GM18519 (cell line): ENCODE results near the gene MRPS35.
"Not testable (repeated sequence)": the region's sequence is repeated elsewhere in the genome, so short reads cannot be mapped to it uniquely, and the experiment has no call there.

Experiments used
- ATAC-seq: cut with Tn5 transposase; IDR thresholded peaks from one replicate; pipeline ENCODE4 v1.9.1; 2021; ENCODE audit warnings: mild to moderate bottlenecking, moderate library complexity; ENCODE audit not compliant: unreplicated experiment, low FRiP score

MRPS35 gene

DNA sequence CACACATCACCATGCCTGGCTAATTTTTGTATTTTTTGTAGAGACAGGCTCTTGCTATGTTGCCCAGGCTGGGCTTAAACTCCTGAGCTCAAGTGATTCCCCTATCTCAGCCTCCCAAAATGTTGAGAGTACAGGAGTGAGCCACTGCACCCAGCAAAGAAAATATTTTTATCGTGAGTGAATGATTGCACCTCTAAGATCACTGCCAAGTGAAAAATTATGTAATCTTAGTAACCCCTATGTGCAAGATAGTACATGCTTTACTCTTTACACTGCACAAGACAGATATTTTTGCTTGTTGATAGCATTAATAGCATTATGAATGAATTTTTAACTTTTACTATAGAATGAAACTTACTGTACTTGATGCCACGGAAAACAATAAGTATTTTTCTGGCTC is 3.4 kb upstream of the MRPS35 start:
- no peak for ATAC-seq

DNA sequence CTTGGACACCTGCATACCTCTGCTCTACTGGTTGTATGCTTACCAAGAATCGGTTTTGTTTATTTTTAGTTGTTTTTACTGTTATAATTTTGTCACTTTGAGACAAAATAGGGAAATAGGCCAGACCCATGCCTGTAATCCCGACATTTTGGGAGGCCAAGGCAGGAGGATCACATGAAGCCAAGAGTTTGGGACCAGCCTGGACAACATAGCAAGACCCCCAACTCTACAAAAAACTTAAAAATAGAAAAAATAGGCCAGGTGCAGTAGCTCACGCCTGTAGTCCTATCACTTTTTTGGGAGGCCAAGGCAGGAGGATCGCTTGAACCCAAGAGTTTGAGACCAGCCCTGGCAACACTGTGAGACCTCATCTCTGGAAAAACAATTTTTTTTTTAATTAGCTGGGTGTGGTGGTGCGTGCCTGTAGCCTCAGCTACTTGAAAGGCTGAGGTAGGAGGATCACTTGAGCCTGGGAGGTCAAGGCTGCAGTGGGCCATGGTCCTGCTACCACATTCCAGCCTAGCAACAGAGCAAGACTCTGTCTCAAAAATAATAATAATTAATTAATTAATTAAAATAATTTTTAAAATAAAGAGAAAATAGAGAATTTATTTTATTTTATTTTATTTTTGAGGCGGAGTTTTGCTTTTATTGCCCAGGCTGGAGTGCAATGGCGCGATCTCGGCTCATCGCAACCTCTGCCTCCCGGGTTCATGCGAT is 1.3 kb upstream of the MRPS35 start:
- ATAC-seq = no peak

DNA sequence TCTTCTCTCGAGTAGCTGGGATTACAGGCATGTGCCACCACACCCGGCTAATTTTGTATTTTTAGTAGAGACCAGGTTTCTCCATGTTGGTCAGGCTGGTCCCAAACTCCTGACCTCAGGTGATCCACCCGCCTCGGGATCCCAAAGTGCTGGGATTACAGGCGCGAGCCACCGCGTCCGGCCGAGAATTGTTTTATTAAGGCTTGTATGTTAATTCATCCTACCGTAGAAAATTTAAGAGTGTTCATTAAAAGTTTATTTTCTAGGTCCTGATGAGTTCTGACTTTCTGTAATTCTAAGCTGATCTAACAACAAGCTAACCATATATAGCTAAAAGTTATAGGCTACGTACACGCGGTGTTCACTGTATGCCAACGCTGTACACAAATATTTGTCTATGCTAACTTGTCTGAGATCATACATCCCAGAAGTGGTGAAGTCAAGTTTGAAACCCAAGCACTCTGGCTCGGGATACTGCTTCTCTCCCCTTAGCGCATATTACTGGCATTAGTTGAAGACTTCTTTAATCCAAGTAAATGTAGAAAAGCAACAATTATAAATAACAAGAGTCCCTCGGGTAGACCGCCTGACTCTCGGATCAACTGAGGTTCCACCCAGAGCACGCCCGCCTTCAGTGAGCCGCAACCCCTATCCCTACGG is 570 bp upstream of the MRPS35 start:
- peak; percentile 23 for ATAC-seq

DNA sequence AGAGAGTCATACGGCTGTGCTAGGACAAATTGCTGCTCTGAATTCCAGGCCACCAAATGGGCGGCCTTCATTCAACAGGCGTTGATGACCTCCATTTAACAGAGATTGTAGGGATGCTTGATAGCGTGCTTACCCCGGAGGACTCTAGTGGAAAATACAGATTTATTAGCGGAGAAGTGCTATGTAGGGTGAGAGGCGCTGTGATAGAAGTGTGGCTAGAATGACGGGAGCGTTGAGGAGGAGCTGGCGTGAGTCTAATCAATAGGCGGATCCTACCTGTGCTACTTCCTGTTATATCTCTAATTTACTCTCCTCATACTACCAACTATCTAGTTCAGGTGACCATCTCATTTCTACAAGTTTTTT is 668 bp downstream of the MRPS35 start:
- no peak for ATAC-seq

DNA sequence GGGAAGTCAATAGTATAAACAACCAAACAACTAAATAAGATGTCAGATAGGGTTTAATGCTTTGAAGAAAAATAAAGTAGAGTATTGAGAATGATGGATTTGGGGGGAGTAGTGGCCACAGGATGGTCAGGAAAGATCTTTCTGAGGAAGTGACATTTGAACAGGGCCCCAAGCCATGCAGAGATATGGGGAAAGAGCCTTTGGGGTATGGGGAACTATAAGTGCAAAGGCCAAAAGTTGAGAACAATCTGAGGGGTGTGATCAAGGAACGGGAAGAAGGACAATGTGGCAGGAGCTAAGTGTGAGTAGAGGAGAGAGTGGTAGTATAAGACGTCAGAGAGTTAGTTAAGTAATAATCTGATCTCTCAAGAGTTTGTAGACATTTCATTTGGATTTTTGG is 1.3 kb downstream of the MRPS35 start:
- ATAC-seq = no peak

DNA sequence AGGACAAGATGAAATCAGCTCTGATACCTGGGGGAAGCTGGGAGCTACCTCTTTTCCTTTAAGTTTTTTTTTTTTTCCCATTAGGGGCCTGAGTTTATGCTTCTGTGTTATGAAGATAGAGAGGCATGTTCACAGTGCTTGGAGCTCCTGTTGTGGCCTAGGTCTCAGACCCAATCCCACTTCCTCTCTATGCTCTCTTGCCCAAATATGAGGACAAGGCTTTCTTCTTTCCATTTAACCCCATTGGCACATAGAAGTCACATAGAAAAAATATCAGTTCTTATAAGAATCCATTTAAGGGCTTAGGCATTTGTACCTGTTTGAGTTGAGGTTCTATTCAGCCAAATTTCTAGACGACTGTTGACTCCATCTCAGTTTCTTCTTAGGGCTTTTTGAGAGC is 12.6 kb downstream of the MRPS35 start:
- no peak for ATAC-seq

DNA sequence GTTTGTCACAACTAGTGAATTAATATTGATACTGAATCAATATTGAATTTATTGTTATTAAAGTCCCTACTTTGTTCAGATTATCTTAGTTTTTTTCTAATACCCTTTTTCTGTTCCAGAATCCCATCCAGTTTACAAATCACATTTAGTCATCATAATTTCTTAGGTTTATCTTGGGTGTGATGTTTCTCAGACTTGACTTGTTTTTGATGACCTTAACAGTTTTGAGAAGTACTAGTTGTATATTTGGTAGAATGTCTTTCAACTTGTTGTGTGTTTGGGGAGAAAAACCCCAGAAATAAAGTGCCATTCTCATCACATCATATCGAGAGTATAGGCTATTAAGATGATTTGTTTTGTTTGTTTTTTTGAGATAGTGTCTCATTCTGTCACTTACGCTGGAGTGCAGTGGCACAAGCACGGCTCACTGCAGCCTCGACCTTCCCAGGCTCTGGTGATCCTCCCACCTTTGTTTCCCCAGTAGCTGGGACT is 19.5 kb downstream of the MRPS35 start:
- no peak for ATAC-seq

DNA sequence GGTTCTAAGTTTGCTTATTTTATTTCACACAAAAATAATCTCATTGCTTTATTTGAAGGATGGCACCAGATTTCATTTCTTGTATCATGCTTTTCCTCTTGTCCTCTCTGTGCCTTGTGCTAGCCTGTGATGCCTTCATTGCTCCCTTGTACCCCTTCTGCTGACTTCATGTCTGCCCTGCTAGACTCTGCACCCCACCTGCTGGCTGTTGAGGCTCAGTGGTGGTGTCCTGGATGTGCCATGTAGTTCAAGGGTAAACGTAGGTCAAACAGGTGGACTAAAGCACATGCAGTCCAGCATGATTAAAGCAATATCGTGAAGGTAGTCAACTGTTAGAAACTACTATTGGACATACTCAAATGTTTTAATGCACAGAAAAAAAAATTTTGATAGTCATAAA is 21.6 kb downstream of the MRPS35 start:
- no peak for ATAC-seq

DNA sequence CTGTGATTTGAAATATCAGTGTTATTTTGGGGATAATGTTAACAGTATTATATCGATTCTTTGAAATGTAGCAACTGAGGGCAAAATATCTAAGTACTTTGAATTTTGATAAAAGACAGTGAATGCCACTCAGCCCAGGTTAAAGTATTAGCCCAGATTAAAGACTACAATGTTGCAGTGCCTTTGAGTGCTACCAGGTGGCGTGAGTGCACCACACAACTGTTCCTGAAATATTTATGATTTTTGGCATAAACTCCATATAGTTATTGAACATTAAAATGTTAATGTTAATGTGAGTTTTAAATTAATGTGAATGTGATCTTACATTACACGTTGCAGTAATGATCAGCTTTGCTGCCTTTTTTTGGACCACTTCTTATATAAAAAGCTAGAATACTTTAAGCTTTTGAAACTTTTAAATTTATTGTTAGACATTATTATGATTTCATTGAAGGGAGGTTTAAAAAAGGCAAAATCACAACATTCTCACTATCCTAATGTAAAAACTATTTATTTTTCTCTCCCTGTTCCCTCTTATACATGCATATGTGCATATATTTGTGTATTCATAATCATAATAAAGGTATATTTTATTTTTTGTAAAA is 22.5 kb downstream of the MRPS35 start:
- peak; percentile 67 for ATAC-seq

DNA sequence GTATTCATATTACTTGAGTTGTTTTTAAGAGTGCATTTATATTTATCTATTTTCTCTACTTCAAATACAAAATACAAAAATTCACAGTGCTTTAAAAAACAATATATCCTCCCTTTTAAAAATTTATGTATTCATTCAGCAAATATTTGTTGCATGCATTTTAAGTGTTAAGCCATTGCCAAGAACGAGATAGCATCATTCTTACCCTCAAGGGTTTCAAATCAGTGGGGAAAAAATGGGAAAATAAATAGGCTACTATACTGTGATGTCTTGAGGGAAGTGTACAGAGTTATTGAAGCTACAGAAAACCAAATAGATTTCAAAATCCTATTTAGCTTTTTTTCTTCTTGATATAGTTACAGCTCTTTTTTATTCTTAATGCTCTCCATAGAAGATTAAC is 23.2 kb downstream of the MRPS35 start:
- no peak for ATAC-seq

DNA sequence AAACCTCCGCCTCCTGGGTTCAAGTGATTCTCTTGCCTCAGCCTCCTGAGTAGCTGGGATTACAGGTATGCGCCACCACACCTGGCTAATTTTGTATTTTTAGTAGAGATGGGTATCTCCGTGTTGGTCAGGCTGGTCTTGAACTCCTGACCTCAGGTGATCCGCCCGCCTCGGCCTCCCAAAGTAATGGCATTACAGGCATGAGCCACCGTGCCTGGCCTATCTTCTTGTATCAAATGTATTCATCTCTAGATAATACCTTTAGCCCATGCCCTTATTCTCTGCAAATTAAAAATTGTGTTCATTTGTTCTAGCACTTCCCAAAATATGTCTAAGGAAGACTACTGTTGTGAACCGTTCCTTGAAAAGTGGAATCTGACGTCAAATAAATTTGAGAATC is 23.7 kb downstream of the MRPS35 start:
- ATAC-seq = not testable (repeated sequence)

DNA sequence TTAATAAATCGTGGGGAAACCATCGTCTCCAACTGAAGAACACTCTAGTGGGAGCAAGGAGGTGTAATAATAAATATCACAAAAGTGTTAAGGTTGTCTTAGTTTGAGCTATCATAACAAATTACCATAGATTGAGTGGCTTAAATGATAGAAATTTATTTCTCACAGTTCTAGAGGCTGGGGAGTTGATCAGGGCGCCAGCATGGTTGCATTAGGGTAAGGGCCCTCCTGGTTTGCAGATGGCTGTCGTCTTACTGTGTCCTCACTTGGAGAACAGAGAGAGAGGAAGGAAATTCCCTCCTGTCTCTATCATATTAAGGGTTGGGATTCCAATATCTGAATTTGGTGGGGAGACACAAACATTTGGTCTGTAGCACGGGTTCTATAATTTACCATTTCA is 33.0 kb downstream of the MRPS35 start:
- no peak for ATAC-seq

DNA sequence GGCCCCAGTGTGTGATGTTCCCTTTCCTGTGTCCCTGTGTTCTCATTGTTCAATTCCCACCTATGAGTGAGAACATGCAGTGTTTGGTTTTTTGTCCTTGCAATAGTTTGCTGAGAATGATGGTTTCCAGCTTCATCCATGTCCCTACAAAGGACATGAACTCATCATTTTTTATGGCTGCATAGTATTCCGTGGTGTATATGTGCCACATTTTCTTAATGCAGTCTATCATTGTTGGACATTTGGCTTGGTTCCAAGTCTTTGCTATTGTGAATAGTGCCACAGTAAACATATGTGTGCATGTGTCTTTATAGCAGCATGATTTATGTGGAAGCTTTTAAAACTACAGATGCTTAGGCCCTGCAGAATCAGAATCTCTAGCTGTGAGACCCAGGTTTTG is 35.1 kb downstream of the MRPS35 start:
- not testable (repeated sequence) for ATAC-seq

DNA sequence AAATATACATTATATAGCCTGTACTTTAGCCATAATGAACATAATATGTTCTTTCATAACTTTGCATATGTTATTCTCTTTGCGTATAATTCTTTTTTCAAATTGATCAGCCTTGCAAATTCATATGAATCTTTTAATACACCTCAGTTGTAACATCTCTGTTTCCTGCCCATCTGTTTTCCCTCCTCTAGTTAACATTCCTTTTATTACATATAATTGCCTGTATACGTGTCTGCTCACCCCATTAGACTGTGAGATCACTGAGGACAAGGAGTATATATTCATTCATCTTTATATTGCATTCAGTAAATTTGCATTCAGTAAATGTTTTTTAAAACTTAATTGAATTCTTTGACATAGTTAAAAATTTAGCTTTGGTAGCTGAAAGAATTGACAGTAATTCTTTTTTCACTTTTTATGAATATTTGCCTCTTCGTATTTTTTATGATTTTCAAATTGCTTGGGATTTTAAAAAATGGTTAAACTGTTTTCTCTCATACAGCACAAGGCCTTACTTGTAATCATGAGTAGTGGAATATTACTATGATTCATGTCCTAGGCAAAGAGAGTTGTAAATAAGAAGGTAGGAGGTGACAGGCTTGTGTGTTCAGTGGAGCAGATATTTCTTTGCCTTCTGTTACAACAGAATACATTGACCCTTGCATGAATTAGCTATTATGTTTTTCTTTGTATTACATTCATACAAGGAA is 36.6 kb downstream of the MRPS35 start:
- no peak for ATAC-seq

DNA sequence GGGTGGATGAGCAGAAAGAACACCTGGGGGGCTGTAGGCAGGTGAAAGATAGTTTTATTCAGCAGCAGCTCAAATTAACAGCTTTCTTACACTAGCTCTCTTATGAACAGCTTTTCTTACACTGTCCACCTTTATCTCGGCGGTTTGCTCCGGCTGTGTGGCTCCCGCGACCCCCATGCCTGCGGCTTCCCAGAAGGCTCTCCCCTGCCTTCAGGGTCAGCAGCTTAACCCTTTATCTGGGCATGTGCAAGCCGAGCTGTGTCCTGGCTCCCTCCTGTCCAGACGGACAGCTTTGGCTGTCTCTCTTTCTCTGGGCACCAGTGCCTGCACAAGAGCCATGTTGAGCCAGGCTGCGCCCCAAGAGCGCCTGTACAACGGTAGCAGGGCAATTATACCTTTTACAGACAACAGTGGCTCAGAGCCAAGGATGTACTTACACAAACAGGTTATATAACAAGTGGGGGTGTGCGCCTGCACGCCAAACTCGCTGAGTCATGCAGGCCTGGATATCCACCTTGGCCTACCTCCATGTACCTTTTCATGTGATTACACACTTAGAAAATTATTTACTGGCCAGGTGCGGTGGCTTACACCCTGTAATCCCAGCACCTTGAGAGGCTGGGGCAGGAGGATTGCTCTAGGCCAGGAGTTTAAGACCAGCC is 40.9 kb downstream of the MRPS35 start:
- no peak for ATAC-seq

DNA sequence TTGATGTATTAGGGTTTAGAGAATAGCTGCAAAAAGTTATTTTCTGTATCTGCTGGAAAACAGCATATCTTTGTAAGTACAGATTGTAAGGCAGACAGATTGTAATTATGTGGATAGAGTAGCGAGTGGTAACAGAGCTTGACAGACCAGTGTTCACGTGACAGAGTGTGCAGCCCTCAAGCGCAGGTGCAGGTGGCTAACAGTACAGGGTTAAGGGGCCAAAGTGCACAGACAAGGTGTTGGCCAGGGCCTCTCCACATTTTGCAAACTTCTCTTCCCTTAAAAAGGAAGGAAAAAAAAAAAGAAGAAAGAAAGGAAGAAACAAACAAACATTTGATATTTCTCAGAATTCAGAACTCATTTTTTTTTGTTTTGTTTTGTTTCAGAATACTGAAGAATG is 44.2 kb downstream of the MRPS35 start:
- ATAC-seq = no peak

DNA sequence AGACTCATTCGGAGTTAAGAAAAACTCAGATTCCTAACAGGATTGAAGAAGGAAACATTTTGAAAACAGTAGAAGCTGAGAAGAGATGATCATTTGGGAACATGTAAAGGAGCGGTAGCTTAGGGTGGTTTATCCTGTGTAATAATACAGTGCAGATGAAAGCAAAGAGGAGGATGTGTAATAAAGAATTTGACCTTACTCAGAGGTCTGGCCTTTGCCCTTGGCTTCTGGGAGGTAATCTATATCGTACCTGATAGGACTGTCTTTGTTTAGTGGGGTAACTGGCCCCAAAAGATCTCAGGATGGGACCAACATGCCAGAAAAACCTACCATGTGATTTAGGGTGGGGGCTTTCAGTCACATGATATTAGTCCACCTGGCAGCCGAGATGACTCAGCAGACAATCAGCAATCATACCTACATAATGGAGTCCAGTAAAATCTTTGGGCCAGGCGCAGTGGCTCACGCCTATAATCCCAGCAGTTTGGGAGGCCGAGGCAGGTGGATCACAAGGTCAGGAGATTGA is 46.1 kb downstream of the MRPS35 start:
- no peak for ATAC-seq

DNA sequence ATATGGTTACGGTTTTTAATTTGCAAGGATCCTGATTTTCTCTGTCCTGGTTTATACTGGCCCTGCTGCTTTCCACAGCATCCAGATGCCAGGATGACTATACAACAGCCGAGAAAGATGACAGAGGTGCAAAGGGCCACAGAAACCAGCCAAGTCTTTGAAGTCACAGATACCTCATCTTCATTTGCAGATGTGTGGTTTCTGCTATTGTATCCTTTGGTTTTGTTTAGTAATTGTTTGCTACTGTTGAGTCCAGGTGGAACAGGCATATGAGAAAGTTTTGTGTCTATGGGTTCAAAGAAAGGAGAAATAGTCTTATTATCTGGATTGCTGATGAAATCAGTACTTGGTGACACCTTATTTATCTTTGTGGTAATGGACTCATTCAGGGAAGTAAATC is 52.1 kb downstream of the MRPS35 start:
- ATAC-seq = no peak

DNA sequence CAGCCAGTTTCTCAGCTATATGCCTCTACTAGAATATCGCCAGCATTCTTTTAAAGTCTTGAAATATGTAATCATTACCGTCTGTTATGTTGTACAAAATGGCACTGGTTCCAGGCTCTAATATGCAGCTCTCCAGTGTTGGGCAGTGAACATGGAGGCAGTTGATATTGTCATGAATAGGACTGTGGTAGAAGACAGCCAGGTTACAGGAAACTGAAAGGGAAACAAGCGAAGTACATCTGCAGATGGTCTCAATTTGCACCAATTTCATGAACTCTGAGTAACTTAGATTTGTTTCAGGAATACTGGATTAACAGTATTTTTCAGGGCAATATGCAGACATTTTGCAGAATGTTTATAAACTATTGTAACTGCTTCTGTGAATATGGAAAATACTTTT is 56.0 kb downstream of the MRPS35 start:
- no peak for ATAC-seq

DNA sequence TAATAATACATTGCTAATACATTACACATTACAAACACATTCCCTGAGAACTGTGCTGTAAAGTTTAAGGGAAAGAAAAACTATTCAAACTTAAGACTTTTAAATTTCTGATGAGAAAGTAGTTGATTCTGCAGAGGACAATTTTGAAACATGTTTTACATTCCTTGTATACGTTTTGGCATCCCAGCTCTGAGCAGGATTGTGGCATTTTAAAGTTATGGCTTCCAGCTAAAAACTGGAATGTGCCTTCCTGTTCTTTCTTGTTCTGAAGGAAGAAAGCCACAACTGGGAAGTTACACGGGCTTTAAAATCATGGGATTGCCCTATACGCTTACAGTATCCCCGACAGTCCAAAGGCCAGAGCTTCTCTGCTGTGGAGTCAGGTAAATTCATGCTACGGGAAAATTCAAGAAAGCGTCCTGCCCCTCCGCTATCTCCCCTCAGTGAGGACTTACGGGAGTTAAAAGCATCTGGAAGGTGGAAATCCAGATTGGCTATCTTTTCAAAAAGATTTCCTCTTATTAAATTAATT is 58.6 kb downstream of the MRPS35 start:
- ATAC-seq = no peak
